ENCODE data around the gene ATP2A3. TPM values are rescaled to one million over a fixed set of nuclear protein-coding genes. Genes with fewer than 3 reads are reported as not detected.

ATP2A3 gene
- total RNA-seq, 1 experiment from 2014 or later: 13.3 TPM

- H3T11ph ChIP-seq (ENCODE audit: low read length): no peak overlapping the region
- Mint-ChIP-seq H3K36me3 (ENCODE audit: insufficient read depth in 1 of 3, low read depth in 3 of 3) (peaks cover 2 to 9% (median 5%) of the 10 kb centered on the region in 3 experiments; a peak in 6 of 7 replicates), H3K9me3 (peaks cover 8 to 15% of the 10 kb centered on the region in 2 experiments), H3K27me3 (ENCODE audit: low read depth) (peaks cover 2% of the 10 kb centered on the region; the same call in 1 of the 2 replicates), H3K4me3 (no peak overlapping the region; a peak in 1 of 5 replicates), H3K27ac (peak overlapping the region in 1 of 3 experiments; percentile 26; a peak in 1 of 7 replicates), H3K4me1 (peaks cover 14 to 31% of the 10 kb centered on the region in 2 experiments; a peak in 3 of 4 replicates)
- no peak overlapping the region for H3K27ac ChIP-seq (ENCODE audit: insufficient read length, low read depth, low read length)
- H2AK5ac ChIP-seq (ENCODE audit: insufficient read length, low read length): no peak overlapping the region
- H3K4me1 ChIP-seq (ENCODE audit: insufficient read depth, low read length): no peaks in the 10 kb centered on the region; the same call in 1 of the 2 replicates
- H2AFZ ChIP-seq (ENCODE audit: low read length): no peak overlapping the region
- H3K23ac ChIP-seq (ENCODE audit: insufficient read length, low read depth, low read length): no peak overlapping the region
- H4K91ac ChIP-seq (ENCODE audit: insufficient read length, low read depth, low read length): no peak overlapping the region
- H3K18ac ChIP-seq (ENCODE audit: insufficient read length, low read depth, low read length): no peak overlapping the region
- no peak overlapping the region for H3K9ac ChIP-seq (ENCODE audit: extremely low read depth, insufficient read length, low read length)
- H4K20me1 ChIP-seq (ENCODE audit: control insufficient read depth, insufficient read depth, insufficient read length): no peaks in the 10 kb centered on the region
- DNase-seq: peak; percentile 29
- no peak overlapping the region for H3K4ac ChIP-seq (ENCODE audit: low read depth, low read length)
- no peaks in the 10 kb centered on the region for H3K23me2 ChIP-seq (ENCODE audit: insufficient read length, low read depth, low read length, poor library complexity, severe bottlenecking)
- H2BK5ac ChIP-seq (ENCODE audit: insufficient read length, low read length): no peak overlapping the region
- H2BK120ac ChIP-seq (ENCODE audit: low read depth, low read length, poor library complexity, severe bottlenecking): no peak overlapping the region
- H4K8ac ChIP-seq (replicated peaks; ENCODE audit: insufficient read length, low read depth, low read length): no peak overlapping the region
- no peaks in the 10 kb centered on the region for H3K79me1 ChIP-seq (ENCODE audit: insufficient read depth, low read depth, low read length, poor library complexity, severe bottlenecking)
- no peak overlapping the region for H4K5ac ChIP-seq (ENCODE audit: insufficient read length, low read depth, low read length)
- H2BK20ac ChIP-seq (ENCODE audit: low read depth, low read length, poor library complexity, severe bottlenecking): no peak overlapping the region
- H3K27me3 ChIP-seq (ENCODE audit: insufficient read depth, low read length): no peaks in the 10 kb centered on the region
- TF ChIP-seq, protein P1, sequence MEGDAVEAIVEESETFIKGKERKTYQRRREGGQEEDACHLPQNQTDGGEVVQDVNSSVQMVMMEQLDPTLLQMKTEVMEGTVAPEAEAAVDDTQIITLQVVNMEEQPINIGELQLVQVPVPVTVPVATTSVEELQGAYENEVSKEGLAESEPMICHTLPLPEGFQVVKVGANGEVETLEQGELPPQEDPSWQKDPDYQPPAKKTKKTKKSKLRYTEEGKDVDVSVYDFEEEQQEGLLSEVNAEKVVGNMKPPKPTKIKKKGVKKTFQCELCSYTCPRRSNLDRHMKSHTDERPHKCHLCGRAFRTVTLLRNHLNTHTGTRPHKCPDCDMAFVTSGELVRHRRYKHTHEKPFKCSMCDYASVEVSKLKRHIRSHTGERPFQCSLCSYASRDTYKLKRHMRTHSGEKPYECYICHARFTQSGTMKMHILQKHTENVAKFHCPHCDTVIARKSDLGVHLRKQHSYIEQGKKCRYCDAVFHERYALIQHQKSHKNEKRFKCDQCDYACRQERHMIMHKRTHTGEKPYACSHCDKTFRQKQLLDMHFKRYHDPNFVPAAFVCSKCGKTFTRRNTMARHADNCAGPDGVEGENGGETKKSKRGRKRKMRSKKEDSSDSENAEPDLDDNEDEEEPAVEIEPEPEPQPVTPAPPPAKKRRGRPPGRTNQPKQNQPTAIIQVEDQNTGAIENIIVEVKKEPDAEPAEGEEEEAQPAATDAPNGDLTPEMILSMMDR (conservative IDR thresholded peaks at IDR 0.05): no peak
- H3K79me2 ChIP-seq (ENCODE audit: insufficient read depth, low read length): no peaks in the 10 kb centered on the region
- no peak overlapping the region for H3K56ac ChIP-seq (ENCODE audit: insufficient read length, low read depth, low read length)
- no peaks in the 10 kb centered on the region for H3K9me3 ChIP-seq (ENCODE audit: control insufficient read depth, low read depth, low read length)
- H2BK12ac ChIP-seq (ENCODE audit: insufficient read length, low read depth, low read length): no peak overlapping the region
- no peak overlapping the region; the same call in 1 of the 2 replicates for H2BK15ac ChIP-seq (ENCODE audit: low read depth, low read length)
- H3K4me2 ChIP-seq (ENCODE audit: insufficient read depth, insufficient read length, low read length): no peak overlapping the region
- H3K14ac ChIP-seq (ENCODE audit: insufficient read depth, low read length): no peak overlapping the region
- no CpG with 5 or more reads among the region's 15 CpGs for WGBS (ENCODE audit: extremely low coverage, insufficient read length, low lambda C conversion rate)
These were observed 10.0 kb upstream of the ATP2A3 start for GRCh38 chr17:3974138-3974687.

Measured in H9 (cell line).